Fibroblast of the aortic adventitia (primary cell): Measurements from ENCODE around the gene ROM1. TPM values are rescaled to one million over a fixed set of nuclear protein-coding genes. Genes with fewer than 3 reads are reported as not detected.

Experiments
- DNase-seq: peaks from one replicate; pipeline ENCODE4 v3.0.0-alpha.2; 2010; ENCODE audit warnings: low read depth
- H3K4me3 ChIP-seq: 2 replicates; pipeline ENCODE4 v1.5.1; 2011; ENCODE audit warnings: low read depth, mild to moderate bottlenecking, control low read depth, low read length, moderate library complexity
- CTCF ChIP-seq: IDR thresholded peaks from 2 replicates; pipeline ENCODE4 v1.5.1; 2011; ENCODE audit warnings: mild to moderate bottlenecking, low read length, control low read depth, inconsistent platforms; ENCODE audit not compliant: insufficient read depth
- small RNA-seq: library from RNA; depleted of rRNA; stranded (forward); fragments of <200 nt; gene quantifications from one replicate; pipeline ENCODE3, GENCODE V24; 2012
- total RNA-seq: library from RNA; depleted of rRNA; stranded (reverse); fragments of >200 nt; gene quantifications from 2 replicates; pipeline ENCODE4 v1.2.3, GENCODE V29; 2012; ENCODE audit warnings: low replicate concordance

The ROM1 gene
- total RNA-seq, 1 donor: 4.6 TPM

GRCh38 chr11:62652161-62653006 is 39.3 kb downstream of the ROM1 start:
- TF ChIP-seq CTCF: no peak
- peak overlapping the region; percentile 92 for H3K4me3 ChIP-seq
- no peak for DNase-seq

- no peak overlapping the region for H3K4me3 ChIP-seq
- TF ChIP-seq CTCF: no peak
- DNase-seq: no peak
Measured at GRCh38 chr11:62654297-62654696, 41.2 kb downstream of the ROM1 start.

GRCh38 chr11:62656796-62657429 is 43.9 kb downstream of the ROM1 start:
- TF ChIP-seq CTCF: no peak
- DNase-seq: no peak
- H3K4me3 ChIP-seq: no peak overlapping the region

- no peak for TF ChIP-seq CTCF
- H3K4me3 ChIP-seq: peak overlapping the region; percentile 97
- DNase-seq: peak; percentile 49
Measured at GRCh38 chr11:62664405-62665074, 51.5 kb downstream of the ROM1 start.

Small RNA genes lying within 50 kb of the gene (small RNA-seq; reads per million reads assigned to genes)
- not detected for gene AP001458.1
- not detected for gene MIR6747

Other genes with a start within 250 kb of the ROM1 start
- not detected in 2 replicates for gene SCGB1A1, start 194.2 kb upstream of the ROM1 start, total RNA-seq
- 737 and 1,851 TPM in 2 replicates for gene AHNAK, start 66.5 kb upstream of the ROM1 start, total RNA-seq
- gene EEF1G, start 39.4 kb upstream of the ROM1 start, total RNA-seq: 1,443 and 1,493 TPM in 2 replicates
- gene TUT1, start 21.7 kb upstream of the ROM1 start, total RNA-seq: 4.5 and 9.4 TPM in 2 replicates
- gene MTA2, start 11.4 kb upstream of the ROM1 start, total RNA-seq: 46.2 and 110 TPM in 2 replicates
- 22.3 and 61.7 TPM in 2 replicates for gene EML3, start 482 bp upstream of the ROM1 start, total RNA-seq
- 14.1 and 18.7 TPM in 2 replicates for gene B3GAT3, start 8.7 kb downstream of the ROM1 start, total RNA-seq
- gene GANAB, start 33.4 kb downstream of the ROM1 start, total RNA-seq: 203 and 208 TPM in 2 replicates
- 20.9 and 21.8 TPM in 2 replicates for gene INTS5, start 40.0 kb downstream of the ROM1 start, total RNA-seq
- gene C11orf98, start 52.0 kb downstream of the ROM1 start, total RNA-seq: 14.2 and 48.2 TPM in 2 replicates
- 9.8 and 10.8 TPM in 2 replicates for gene CSKMT, start 52.1 kb downstream of the ROM1 start, total RNA-seq
- gene UQCC3, start 58.4 kb downstream of the ROM1 start, total RNA-seq: 6.8 and 31.3 TPM in 2 replicates
- 4.2 and 4.5 TPM in 2 replicates for gene LBHD1, start 59.0 kb downstream of the ROM1 start, total RNA-seq
- 70.7 and 840 TPM in 2 replicates for gene UBXN1, start 65.8 kb downstream of the ROM1 start, total RNA-seq
- 39.0 and 62.0 TPM in 2 replicates for gene LRRN4CL, start 76.3 kb downstream of the ROM1 start, total RNA-seq
- 34.4 and 43.5 TPM in 2 replicates for gene BSCL2, start 94.2 kb downstream of the ROM1 start, total RNA-seq
- not detected in 2 replicates for gene GNG3, start 94.4 kb downstream of the ROM1 start, total RNA-seq
- 10.4 and 16.7 TPM in 2 replicates for gene HNRNPUL2, start 114.2 kb downstream of the ROM1 start, total RNA-seq
- gene TTC9C, start 115.2 kb downstream of the ROM1 start, total RNA-seq: 20.3 and 40.1 TPM in 2 replicates
- gene ZBTB3, start 140.9 kb downstream of the ROM1 start, total RNA-seq: 4.2 and 13.4 TPM in 2 replicates
- 17.0 and 76.5 TPM in 2 replicates for gene POLR2G, start 148.3 kb downstream of the ROM1 start, total RNA-seq
- 15.6 and 42.9 TPM in 2 replicates for gene TAF6L, start 158.1 kb downstream of the ROM1 start, total RNA-seq
- 39.4 and 54.7 TPM in 2 replicates for gene TMEM179B, start 174.1 kb downstream of the ROM1 start, total RNA-seq
- 4.5 and 14.7 TPM in 2 replicates for gene TMEM223, start 178.7 kb downstream of the ROM1 start, total RNA-seq
- gene NXF1, start 192.2 kb downstream of the ROM1 start, total RNA-seq: 27.8 and 77.6 TPM in 2 replicates
- gene STX5, start 218.8 kb downstream of the ROM1 start, total RNA-seq: 20.4 and 42.8 TPM in 2 replicates
- 0.54 TPM in 1 of 2 replicates, not detected in the other for gene TEX54, start 219.6 kb downstream of the ROM1 start, total RNA-seq
- gene WDR74, start 226.3 kb downstream of the ROM1 start, total RNA-seq: 29.5 and 29.8 TPM in 2 replicates